ENCODE results near the gene LDLR.

DNA sequence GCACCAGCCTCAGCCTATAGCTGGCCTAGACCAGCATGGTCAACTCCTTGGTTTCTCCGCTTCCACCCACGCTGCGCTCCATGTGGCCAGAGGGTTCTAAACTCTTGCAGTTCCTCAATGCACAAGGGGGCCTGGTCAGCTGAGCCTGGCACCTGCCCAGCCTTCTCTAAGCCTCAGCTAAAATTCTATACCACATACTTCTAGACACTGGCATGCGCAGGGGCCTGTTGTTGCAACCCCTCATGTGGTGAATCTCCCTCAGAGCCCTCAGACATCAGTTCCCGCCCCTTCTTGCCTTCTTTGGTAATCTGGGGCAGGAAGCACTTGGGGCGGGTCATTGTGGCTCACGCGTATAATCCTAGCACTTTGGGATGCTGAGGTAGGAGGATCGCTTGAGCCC is 19.7 kb upstream of the LDLR start:
- no peak for TF ChIP-seq POU2F2 (IDR thresholded peaks at IDR 0.05; ENCODE audit: low read depth, low read length)
- no peak for TF ChIP-seq POLR2A (IDR thresholded peaks at IDR 0.05; ENCODE audit: low read depth, low read length)
- TF ChIP-seq POLR2AphosphoS5 (IDR thresholded peaks at IDR 0.05; ENCODE audit: low read depth, low read length), result no peak
- TF ChIP-seq TAF1 (IDR thresholded peaks at IDR 0.05; ENCODE audit: low read depth, low read length), result no peak
- no peak for TF ChIP-seq PAX5 (IDR thresholded peaks at IDR 0.05; ENCODE audit: insufficient read depth, low read length, severe bottlenecking)

All from GM12891 (cell line).